GM19395 (cell line): ENCODE results near the gene ALKBH2.

Experiments
- ATAC-seq: cut with Tn5 transposase; IDR thresholded peaks from one replicate; pipeline ENCODE4 v1.9.1; 2021; ENCODE audit warnings: mild to moderate bottlenecking, moderate library complexity; ENCODE audit not compliant: unreplicated experiment

The ALKBH2 gene

GRCh38 chr12:109114644-109115043, 21.4 kb upstream of the ALKBH2 start:
- ATAC-seq, result no peak

- no peak for ATAC-seq
Observed at GRCh38 chr12:109113661-109114321, 20.5 kb upstream of the ALKBH2 start.

DNA sequence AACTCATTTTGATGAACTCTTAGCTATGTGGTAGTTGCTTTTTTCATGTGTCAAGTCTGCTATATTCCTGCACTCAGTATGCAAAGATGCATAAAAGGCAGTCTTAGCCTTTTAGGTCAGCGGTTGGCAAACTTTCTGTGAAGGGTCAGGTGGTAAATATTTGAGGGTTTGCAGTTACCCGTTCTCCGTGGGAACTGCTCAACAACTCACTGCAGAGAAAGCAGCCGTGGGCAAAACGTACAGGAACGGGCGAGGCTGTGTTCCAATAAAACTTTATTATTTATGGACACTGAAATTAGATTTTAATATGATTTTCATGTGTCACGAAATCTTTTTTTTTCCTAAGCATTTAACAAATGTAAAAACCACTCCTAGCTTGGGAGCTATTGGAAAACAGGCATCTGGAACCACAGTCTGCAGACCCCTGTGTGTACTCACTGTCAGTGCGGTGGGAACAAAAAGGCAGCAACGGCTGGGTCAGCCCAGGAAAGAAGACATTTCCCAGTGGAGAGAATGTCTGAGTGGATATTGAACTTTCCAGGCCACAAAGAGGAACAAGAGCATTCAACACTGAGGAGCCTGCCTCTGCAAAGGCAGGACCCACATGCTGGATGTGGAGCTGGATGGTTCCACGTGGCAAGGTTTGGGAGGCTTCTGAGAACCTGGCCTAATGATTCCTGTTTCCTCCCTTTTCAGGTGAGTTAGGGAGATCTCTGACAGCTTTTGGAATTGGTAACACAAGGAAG, 19.6 kb upstream of the ALKBH2 start:
- no peak for ATAC-seq

DNA sequence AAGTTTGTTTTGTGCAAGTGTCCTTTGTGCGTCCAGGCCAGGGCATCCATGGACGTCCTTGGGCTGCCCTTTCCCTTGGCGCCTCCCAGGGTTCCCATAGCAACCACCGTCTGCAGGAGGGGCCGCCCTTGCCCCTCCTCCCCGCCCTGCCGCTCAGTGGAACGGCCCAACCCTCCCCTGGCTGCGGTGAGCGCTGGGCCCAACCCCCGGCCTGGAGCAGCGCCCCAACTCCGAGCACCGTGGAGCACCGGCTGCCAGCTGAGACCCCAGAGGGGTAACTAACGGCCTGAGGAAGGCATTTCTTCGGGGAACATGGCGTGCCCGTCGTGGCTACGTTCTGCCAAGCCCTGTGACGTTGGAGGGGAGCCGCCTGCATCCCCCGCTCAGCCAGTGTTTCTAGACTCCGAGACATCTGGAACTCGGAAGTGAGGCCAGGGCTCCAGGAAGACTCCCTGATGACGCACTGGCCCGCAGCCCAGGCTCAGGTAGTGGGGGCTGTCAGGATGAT, 17.8 kb upstream of the ALKBH2 start:
- peak; percentile 71 for ATAC-seq

DNA sequence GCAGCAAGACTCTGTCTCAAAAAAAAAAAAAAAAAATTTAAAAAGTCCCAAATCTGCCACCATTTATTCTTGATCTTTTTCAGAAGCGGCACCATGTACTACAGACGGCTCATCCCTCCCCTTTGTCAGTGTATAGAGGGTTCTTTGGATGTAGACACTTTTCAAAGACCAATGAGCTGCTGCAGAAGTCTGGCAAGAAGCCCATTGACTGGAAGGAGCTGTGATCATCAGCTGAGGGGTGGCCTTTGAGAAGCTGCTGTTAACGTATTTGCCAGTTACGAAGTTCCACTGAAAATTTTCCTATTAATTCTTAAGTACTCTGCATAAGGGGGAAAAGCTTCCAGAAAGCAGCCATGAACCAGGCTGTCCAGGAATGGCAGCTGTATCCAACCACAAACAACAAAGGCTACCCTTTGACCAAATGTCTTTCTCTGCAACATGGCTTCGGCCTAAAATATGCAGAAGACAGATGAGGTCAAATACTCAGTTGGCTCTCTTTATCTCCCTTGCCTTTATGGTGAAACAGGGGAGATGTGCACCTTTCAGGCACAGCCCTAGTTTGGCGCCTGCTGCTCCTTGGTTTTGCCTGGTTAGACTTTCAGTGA, 16.6 kb upstream of the ALKBH2 start:
- ATAC-seq, result no peak

DNA sequence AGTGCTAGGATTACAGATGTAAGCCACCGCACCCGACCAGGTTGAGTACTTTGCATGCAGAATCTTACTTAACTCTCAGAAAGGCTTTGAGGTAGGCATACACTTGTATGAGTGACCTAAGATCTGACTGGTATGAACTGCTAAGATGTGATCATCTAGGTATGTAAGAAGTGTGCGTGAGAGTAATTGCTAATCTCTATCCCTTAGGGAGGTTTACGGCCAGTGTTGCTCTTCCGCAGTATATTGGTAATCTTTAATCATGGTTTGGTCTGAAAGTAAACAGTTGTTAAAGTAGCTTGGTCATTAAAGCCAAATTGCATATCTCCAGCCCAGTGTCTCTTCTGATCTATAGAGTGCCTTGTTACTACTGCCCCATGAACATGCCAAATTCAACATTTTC, 11.9 kb upstream of the ALKBH2 start:
- no peak for ATAC-seq

- no peak for ATAC-seq
Observed at GRCh38 chr12:109102491-109102890, 9.2 kb upstream of the ALKBH2 start.

- no peak for ATAC-seq
Observed at GRCh38 chr12:109100741-109101140, 7.5 kb upstream of the ALKBH2 start.

DNA sequence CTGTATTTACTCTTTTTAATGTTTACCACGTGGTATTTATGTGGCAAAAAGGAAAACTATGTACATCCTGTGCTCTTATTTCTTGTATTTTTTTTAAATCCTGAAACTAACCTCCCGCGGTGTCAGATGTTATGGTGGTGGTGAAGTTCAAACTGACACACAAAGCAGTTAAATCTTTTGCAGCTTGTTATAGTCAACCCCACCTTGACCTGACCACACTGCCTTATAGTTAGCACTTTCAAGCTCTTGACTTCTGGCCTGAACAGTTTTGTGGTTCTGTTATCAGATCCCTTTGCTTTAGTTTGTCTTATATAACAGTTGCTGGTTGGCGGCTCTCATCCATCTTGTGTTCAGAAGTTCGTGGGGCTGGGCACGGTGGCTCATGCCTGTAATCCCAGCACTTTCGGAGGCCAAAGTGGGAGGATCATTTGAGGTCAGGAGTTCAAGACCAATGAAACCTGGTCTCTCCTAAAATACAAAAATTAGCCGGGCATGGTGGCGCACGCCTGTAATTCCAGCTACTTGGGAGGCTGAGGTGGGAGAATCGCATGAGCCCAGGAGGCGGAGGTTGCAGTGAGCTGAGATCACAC, 6.3 kb upstream of the ALKBH2 start:
- ATAC-seq, result no peak

DNA sequence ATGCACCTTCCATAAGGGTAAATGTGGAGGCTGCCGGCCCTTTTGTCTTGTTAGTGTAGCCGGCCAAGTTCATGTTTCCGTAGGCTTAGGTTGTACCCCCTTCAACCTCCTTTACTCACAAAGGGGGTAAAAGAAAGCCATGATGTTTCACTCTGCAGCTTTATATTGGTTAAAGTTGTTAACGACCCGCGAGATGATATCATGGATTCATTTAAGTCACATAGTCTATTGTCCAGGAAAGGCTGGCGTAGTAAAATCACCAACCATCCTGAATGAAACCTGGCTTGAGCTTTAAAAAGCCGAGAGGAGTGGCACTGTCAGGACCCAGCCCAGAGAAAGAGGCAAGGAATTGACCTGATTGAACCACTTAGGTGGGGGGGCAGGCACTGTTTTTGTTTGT, 5.4 kb upstream of the ALKBH2 start:
- ATAC-seq, result no peak

- peak; percentile 39 for ATAC-seq
Observed at GRCh38 chr12:109098183-109098604, 4.9 kb upstream of the ALKBH2 start.

- peak; percentile 80 for ATAC-seq
Observed at GRCh38 chr12:109097435-109098182, 4.3 kb upstream of the ALKBH2 start, which contains the start of gene UNG. Gene UNG (plus strand): TSS chr12:109097597. CDS start chr12:109097680, 83 bp downstream.

- no peak for ATAC-seq
Observed at GRCh38 chr12:109097140-109097434, 3.8 kb upstream of the ALKBH2 start.

- ATAC-seq, result no peak
Observed at GRCh38 chr12:109092497-109093021, 713 bp downstream of the ALKBH2 start.

GRCh38 chr12:109089683-109090082, 3.6 kb downstream of the ALKBH2 start:
- ATAC-seq, result no peak

- ATAC-seq, result no peak
Observed at GRCh38 chr12:109088818-109089217, 4.5 kb downstream of the ALKBH2 start.

DNA sequence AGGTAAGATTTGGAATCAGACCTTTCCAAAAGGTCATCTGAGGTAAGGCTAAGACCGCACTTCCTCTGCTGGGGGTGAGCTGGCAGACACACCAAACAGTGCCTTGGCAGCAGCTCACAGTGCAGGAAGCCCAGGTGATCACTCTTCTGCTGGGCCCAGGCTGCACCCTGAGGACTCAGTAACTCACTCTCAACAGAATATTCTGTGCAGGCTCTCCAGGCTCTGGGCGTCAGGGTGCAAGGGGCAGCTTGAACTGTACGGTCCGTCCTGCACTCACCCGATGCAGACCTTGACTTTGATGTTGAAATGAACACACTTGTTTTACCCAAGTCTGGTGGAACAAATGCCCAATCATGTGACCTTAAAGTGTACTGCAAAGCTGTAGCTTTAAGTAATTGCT, 6.0 kb downstream of the ALKBH2 start:
- ATAC-seq, result no peak

GRCh38 chr12:109085590-109085989, 7.7 kb downstream of the ALKBH2 start:
- no peak for ATAC-seq

DNA sequence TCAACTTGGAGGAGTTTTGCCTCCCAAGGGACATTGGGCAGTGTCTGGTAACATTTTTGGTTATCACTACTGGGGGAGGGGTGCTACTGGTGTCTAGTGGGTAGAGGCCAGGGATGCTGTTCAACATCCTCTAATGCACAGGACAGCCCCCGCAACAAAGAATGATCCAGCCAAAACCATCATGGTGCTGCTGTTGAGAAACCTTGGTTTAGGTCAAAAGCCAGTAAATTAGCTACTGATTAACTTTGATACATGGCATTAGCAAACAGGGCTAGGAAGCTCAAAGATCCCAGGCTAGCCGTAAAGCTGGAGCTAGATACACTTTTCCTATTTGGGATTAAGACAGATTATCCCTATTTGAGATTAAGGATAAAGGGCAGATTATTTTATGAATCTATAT, 8.8 kb downstream of the ALKBH2 start:
- no peak for ATAC-seq

GRCh38 chr12:109082751-109083150, 10.5 kb downstream of the ALKBH2 start:
- no peak for ATAC-seq

DNA sequence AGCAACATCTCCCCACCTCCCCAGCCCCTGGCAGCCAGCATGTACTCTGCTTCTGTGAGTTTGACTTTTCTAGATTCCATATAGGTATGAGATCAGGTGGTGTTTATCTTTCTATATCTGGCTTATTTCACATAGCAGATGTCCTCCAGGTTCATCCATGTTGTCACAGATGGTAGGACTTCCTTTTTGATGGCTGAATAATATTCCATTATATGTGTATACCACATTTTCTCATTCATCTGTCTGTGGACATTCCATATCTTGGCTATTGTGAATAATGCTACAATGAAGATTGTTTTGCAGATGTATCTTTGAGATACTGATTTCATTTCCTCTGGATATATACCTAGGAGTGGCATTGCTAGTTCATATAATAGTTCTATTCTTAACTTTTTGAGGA, 18.4 kb downstream of the ALKBH2 start:
- no peak for ATAC-seq
